MV-4-11 (cell line): ENCODE measurements around the gene TMPRSS13.
"Not testable (repeated sequence)": the region's sequence is repeated elsewhere in the genome, so short reads cannot be mapped to it uniquely, and the experiment has no call there.

Experiments
- DNase-seq: peaks from one replicate; lab custom pipeline; 2025; lab: John Stamatoyannopoulos, UW

The TMPRSS13 gene

DNA sequence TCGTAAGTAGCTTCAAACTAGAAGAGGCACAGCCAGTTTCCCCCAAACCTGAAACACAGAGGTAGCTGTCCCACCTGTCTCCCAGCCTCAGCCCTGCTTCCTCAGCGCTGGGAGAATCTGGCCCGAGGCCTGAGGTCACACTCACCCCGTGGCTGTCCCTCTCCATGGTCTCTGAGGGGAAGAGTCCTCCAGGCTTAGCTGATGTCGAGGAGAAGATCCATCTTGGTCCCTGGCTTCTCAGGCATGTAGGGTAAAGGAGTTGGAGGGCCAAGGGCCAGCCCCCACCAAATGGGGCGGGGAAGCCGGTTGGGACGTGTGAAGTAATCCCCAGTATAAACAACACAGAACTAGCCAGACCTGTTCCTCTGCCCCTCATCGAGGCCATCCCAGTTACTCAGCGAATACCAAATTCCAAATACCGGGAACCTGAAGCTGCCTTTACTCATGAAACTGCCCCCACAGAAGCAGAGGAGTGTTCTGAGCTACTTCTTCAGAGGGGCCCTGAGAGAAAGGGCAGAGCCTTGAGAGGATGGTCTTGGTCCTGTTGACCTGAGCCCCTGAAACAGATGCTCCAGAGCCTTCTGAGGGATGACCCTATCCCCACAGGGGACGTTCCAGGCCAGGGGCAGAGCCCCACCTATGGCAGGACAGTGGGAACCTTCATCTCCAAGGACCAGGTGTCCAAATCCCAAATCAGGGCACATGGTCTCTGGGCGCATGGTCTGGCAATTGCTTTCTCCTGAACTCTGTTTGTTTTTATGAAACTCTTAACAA lies at the start of gene TMPRSS13:
Gene TMPRSS13 (minus strand): TSS at position 261 of the 774 bp plus-strand sequence. CDS start 95 bp downstream, at position 166.
- DNase-seq: no peak

DNA sequence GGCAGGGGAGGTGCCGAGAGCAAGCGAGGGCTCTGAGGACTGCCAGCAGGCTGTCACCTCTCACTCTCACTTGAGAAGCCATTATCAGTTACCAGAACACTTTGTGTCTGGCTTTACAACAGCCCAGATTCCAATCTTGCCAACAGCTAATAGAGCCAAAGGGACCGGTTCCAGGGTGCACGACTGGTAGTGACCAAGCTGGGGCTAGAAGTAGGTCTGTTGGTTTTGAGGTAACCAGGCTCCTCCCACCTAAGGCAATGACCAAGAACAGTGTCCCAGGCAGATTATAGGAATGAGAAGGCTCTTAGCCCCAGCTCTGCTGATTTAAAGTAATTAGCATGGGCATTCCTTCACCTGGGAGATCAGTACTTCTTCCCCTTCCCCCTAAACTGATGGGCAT lies 49.8 kb upstream of the TMPRSS13 start:
- no peak for DNase-seq

DNA sequence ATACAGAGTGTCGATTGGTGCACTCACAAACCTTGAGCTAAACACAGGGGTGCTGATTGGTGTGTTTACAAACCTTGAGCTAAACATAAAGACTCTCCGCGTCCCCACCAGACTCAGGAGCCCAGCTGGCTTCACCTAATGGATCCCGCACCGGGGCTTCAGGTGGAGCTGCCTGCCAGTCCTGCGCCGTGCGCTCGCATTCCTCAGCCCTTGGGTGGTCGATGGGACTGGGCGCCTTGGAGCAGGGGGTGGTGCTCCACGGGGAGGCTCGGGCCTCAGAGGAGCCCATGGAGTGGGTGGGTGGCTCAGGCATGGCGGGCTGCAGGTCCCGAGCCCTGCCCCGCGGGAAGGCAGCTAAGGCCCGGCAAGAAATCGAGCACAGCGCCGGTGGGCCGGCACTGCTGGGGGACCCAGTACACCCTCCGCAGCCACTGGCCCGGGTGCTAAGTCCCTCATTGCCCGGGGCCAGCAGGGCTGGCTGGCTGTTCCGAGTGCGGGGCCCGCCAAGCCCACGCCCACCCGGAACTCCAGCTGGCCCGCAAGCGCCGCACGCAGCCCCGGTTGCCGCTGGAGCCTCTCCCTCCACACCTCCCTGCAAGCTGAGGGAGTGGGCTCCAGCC lies 49.2 kb upstream of the TMPRSS13 start:
- not testable (repeated sequence) for DNase-seq

DNA sequence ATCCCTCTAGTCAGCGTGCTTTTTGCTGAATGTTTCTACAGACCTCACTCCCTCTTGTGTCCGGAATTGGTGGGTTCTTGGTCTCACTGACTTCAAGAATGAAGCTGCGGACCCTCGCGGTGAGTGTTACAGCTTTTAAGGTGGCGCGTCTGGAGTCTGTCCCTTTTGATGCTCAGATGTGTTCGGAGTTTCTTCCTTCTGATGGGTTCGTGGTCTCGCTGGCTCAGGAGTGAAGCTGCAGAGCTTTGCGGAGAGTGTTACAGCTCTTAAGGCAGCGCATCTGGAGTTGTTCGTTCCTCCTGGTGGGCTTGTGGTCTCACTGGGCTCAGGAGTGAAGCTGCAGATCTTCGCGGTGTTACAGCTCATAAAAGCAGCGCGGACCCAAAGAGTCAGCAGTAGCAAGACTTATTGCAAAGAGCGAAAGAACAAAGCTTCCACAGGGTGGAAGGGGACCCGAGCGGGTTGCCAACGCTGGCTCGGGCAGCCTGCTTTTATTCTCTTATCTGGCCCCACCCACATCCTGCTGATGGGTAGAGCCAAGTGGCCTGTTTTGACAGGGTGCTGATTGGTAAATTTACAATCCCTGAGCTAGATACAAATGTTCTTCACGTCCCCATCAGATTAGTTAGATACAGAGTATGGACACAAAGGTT lies 48.5 kb upstream of the TMPRSS13 start:
- DNase-seq: peak; percentile 19

DNA sequence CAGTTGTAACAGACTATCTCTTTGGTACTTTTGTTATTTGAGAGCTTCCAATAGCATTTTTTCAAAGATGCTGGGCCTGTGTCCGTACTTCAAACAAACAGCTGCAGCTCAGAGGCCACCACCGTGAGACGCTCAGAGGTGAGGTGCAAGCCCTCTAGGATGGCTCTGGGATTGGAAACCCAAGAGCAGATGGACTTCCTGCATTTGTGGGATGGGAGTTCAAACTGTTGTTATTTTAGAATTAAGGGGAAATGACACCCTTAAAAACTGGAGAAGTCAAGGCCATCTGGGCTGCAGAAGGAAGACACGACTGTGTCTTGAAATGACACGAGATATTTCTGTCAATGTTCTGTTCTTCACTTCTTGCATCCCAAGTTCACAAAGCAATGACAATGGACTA lies 47.8 kb upstream of the TMPRSS13 start:
- DNase-seq: peak; percentile 74

DNA sequence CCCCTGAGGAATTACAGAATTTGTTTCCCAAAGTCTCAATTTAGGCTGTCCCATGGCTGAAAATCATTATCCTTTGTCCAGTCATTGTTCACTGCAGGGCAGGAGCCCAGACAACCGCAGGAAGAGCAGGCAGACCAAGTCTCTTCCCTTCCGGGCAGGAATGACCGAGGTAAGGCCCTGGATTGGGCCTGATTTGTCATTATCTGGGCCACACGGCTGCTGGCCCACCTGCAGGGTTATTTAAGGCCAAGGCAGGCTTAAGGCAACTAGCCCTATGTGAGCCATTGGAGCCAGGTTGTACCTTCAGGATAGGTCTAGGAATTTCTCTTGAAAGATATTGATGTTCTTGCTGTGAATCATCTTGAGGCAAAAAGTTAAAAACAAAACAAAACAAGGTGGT lies 47.2 kb upstream of the TMPRSS13 start:
- DNase-seq: no peak

DNA sequence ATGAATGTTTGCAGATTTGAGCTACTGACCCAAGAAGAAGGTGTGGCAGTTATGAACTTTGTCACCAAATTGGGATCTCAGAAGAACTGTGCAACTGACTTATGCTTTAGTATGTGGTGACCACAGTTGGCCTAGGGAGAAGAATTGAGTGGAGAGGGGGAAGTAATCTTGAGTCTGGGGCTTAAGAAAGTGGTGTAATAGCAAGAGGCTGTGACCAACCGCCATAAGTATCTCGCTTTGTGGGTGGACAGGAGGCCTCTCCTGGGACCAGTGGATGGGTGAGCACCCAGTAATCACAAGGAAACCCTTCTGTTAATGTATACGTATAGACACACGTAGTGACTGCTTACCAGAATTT lies 44.3 kb upstream of the TMPRSS13 start:
- DNase-seq: peak; percentile 96

DNA sequence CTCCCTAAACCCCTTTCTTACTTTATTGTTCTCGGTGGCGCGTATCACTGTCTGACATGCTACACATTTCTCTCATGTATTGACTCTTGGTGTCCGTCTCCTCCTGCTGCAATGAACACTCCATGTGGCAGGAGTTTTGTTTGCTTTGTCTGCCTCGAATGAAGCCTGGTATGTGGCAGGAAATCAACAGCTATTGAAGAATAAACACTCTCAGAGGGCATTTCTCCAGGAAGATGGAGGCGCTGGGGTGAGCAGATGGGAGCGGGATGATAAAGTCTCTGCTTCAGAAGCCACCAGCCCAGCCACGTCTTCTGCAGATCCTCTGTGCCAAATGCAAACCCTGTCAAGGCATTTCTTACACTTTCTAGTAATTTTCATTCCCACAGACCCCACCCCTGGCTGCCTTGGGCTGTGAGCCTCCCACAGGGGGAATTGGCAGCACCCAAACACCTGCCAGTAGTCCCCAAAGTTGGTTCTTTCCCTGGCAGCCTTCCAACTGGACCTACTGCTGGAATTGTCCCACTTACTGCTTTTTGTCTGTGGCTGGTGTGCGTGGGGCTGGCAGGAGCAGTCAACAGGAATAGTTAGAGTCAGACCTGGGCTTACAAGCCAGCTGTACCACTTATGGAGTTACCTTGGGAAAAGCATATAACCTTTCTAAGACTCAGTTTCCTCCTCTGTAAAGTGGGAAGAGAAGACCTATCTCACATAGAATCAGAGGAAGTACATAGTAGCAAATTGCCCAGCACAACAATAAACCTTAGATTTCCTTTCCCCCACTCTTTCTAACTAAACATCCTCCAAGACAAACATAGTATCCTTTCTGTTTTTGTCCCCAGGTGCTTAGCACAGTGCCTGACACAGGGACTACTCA lies 43.7 kb upstream of the TMPRSS13 start:
- DNase-seq: no peak

DNA sequence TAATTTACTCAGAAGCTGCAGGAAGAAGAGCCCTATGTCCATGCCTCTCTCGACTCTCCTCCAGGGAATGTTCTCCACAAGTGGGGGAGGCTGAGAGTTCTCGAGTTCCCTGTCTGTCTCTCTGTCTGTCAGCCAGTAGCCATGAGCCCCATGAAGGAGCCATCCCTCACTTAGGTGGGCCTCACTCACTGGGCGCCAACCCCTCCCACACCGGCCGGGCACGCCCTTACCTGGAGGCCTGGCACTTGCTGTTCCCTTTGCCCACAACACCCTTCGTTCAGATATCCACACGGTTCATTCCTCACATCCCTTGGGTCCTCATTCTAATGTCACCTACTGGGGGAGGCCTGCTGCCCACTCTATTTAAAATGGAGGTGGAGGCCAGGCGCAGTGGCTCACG lies 42.8 kb upstream of the TMPRSS13 start:
- no peak for DNase-seq

DNA sequence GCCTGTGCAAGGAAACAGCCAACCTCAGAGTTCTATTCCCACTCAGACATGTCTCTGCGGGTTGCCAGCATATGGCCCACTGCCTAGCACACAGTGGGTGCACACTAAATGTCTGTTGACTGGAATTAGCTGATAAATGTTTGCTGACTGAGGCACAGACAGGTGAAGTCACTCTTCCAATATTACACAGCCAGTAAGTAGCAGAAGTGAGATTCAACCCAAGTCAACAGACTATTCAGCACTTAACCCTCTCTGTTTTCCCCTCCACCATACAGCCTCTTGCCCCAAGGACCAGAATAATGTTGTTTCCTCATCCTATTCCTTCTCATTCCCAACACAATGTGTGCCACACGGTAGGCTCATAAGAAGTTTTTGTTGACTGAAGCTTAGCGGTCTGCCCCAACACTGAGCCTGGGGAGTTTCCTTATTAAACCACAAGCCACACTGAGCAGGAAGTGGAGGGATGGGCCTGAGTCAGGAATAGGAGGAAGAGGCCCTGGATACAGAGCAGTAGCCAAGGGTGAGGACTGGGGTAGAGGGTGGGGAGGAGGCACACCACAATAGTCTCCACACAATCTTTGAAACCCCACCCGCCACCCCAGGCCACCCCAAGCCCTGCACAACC lies 41.3 kb upstream of the TMPRSS13 start:
- DNase-seq: peak; percentile 92

DNA sequence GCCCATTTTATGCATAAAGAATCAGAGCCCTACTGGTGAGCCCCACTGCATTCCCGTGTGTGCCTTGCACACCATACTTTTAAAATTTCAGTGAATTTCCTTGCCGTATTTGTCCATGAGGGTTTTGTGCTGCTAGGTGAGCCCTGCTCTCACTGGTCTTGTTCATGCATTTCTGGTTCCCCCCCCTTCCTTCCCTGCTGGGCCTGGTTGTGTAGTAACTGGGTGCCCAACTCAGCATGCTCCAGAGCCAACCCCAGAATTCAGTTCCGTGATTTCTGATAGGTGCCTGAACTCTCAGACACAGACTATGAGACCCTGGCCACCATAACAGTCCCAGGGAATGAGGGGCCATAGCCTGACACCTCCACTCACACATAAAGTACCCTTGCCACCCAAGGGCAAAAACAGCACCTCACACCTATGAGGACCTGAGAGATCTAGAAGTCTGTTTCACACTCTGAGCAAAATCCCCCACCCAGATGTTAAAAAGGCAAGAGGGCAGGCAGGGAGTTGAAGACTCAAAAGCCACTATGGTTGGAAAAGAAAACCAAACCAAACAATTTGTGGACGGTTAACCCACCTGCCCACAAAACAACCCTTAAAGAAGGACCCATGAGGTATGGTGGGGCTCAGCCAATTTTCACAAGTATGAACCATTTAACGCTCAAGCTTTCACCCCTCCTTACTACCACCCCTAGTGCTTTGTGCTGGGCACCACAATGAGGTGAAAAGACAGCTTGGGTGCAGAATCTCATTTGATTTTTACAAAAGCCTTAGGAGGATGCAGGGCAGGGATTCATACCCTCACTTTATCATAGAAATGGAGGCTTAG lies 40.2 kb upstream of the TMPRSS13 start:
- no peak for DNase-seq

DNA sequence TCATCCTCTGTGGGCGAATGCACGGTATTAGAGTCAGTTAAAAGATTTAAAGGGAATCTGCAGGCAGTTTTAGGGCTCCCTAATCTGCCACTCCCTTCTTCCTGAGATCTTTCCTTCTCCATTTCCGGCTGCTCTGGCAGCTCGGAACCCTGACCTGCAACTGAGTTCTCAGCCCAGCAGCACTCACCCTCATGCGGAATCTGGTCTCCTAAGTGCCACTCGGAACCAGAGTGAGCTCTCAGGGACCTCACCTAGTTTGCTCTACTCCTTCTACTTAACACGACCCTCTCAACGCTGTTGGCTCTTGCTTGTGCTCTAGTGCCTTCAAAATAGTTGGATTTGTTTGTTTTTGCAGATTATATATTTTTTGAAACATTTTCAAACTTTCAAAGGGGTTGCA lies 37.7 kb upstream of the TMPRSS13 start:
- DNase-seq: no peak

DNA sequence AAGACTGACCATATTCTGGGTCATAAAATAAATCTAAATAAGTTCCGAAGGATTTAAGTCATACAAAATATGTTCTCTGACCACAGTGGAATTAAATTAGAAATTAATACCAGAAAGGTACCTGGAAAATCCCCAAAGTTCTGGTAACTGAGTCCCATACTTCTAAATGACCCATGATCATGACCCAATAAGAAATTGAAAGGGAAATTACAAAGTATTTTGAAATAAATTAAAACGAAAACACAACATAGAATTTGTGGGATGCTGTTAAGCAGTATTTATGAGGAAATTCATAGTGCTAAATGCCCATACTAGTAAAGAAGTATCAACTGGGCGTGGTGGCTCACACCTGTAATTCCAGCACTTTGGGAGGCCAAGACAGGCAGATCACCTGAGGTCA lies 33.6 kb upstream of the TMPRSS13 start:
- DNase-seq: no peak

DNA sequence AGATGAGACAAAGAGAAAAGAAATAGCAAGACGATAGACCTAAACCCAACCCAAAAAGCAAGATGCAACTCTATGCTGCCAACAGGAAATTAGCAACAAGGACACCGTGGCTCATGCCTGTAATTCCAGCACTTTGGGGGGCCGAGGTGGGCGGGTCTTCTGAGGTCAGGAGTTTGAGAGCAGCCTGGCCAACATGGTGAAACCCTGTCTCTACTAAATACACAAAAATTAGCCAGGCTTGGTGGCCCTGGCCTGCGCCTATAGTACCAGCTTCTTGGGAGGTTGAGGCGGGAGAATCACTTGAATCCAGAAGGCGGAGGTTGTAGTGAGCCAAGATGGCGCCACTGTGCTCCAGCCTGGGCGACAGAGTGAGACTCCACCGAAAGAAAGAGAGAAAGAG lies 32.7 kb upstream of the TMPRSS13 start:
- no peak for DNase-seq

DNA sequence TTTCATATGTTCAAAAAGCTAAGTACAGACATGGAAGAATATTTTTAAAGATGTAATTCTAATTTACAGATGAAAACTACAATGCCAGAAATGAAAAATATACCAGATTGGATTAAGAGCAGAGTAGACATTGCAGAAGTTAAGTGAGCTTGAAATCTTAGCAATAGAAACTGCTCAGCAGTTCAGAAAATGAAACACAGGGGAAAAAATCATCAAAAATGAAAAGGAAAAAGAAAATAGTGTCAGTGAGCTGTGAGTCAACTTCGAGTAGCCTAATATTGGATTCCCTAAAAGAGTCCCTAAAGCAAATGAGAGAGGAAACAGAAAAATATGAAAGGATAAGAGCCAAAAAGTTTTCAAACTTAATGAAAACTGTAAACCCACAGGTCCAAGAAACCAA lies 31.2 kb upstream of the TMPRSS13 start:
- DNase-seq: no peak

DNA sequence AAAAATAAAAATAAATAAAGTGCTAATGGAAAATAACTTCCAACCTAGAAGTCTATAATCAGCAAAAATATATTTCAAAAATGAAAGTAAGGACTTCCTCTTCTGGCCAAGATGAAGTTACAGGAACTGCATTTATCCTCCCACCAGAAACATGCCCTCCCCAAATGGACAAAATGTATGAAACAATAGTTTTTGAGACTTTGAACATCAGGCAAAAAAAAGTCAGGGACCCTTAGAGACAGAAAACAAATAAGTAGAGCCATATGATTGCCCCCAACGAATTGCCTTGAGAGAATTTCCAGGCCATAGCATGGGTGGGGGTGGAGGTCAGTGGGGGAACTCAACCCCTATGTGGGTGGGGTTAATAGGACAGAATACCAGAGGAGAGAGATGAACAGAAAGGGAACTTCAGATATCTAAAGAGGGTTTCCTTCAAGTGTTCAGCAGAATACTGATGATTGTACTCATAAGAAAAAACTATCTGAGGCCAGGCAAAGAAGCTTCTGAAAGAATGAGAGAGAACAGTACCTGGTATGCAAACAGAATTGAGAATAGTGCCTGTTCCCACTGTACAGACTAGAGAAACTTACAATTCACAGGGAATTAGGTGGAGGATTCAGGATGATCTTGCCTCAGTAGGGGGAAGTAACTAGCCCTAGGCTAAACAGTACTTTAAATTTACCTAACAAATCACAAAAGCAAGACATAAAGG lies 30.4 kb upstream of the TMPRSS13 start:
- peak; percentile 79 for DNase-seq

DNA sequence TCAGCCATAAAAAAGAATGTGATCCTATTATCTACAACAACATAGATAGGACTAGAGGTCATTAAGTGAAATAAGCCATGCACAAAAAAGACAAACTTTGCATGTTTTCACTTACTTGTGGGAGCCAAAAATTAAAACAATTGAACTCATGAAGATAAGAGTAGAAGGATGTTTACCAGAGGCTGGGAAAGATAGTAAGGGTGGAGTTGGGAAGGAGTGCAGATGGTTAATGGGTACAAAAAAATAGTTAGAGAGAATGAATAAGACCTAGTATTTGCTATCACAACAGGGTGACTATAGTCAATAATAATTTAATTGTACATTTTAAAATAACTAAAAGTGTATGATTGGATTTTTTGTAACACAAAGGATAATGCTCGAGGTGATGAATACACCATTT lies 29.7 kb upstream of the TMPRSS13 start:
- DNase-seq: no peak

DNA sequence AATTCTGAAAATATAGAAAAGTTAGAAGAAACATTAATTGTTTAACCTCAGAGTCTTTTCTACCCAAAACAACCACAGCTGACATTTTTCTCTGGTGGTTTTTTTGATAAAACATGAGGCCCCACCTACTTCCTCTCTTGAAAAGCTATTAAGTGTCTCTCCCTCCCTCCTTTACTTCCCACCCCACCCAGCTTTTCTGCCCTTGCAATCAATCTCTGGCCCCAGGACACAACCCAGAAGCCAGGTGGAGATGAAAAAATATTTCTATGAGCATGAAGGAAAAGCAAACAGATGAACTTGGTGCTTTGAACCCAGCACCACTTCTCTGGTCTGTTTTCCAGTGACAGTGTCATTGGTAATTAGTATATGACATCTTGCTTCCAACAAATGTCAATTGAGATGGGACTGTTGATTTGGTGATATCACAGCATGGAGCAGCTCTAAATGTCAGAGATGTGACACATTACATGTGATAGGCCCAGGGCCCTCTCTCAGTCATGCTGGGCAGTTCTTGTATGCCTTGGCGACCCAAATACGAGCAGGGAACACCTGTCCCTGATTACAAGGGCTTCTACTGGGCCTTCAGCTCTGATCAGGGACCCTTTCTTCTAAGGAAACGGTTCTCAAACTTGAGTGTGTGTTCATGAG lies 23.9 kb upstream of the TMPRSS13 start:
- peak; percentile 59 for DNase-seq
